Measurements from ENCODE around the gene AGAP1.
"Not testable (repeated sequence)": the region's sequence is repeated elsewhere in the genome, so short reads cannot be mapped to it uniquely, and the experiment has no call there.

AGAP1 gene

DNA sequence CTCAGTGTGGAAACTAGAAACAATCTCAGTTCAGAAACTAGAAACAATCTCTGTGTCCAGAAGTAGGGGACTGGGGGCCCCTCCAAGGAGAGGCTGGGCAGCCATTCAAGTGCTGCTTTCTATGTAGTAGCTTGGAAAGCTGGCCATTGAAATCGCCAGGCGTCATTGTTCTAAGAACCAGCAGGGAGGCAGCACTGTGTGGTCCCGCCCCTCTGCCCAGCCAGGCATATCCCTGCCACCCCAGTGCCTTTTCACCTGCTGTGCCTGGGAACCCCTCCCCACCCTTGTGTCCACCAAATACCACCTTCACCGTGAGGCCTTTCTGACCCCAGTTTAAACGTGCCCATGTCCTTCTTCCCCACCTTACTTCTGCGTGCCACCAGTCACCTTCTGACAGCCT lies 452.7 kb downstream of the AGAP1 start:
- no peak overlapping the region for H3K4me3 ChIP-seq (ENCODE audit: low read length in 2 of 2)
- peaks cover 0 to 1% of the 10 kb centered on the region in 2 donors for H3K36me3 ChIP-seq (ENCODE audit: control insufficient read depth in 2 of 2, insufficient read depth in 2 of 2, low read length in 2 of 2)
- no peaks in the 10 kb centered on the region for H3K9me3 ChIP-seq (ENCODE audit: control insufficient read depth in 2 of 2, low read length in 2 of 2)
- no peak overlapping the region for H3K9ac ChIP-seq (ENCODE audit: low read depth in 1 of 2, low read length in 2 of 2)
- no peaks in the 10 kb centered on the region for H3K27me3 ChIP-seq (ENCODE audit: control insufficient read depth in 2 of 2, insufficient read depth in 2 of 2, low read length in 2 of 2)
- no peaks in the 10 kb centered on the region for H3K4me1 ChIP-seq (ENCODE audit: control insufficient read depth in 2 of 2, insufficient read depth in 2 of 2, low read length in 2 of 2)
- H3K27ac ChIP-seq (ENCODE audit: low read depth in 2 of 2, low read length in 2 of 2), result no peak overlapping the region

DNA sequence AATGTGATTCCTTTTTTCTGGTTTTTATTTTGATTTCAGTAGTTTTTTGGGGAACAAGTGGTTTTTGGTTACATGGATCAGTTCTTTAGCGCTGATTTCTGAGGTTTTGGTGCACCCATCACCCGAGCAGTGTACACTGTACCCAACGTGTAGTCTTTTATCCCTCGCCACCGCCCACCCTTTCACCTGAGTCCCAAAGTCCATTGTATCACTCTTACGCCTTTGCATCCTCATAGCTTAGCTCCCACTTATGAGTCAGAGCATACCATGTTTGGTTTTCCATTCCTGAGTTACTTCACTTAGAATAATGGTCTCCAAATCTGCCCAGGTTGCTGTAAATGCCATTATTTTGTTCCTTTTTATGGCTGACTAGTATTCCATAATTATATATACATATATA lies 453.2 kb downstream of the AGAP1 start:
- H3K4me1 ChIP-seq (ENCODE audit: control insufficient read depth in 2 of 2, insufficient read depth in 2 of 2, low read length in 2 of 2); H3K27ac ChIP-seq (ENCODE audit: low read depth in 2 of 2, low read length in 2 of 2); H3K9me3 ChIP-seq (ENCODE audit: control insufficient read depth in 2 of 2, low read length in 2 of 2); H3K9ac ChIP-seq (ENCODE audit: low read depth in 1 of 2, low read length in 2 of 2); H3K36me3 ChIP-seq (ENCODE audit: control insufficient read depth in 2 of 2, insufficient read depth in 2 of 2, low read length in 2 of 2); H3K4me3 ChIP-seq (ENCODE audit: low read length in 2 of 2); H3K27me3 ChIP-seq (ENCODE audit: control insufficient read depth in 2 of 2, insufficient read depth in 2 of 2, low read length in 2 of 2): not testable (repeated sequence)

DNA sequence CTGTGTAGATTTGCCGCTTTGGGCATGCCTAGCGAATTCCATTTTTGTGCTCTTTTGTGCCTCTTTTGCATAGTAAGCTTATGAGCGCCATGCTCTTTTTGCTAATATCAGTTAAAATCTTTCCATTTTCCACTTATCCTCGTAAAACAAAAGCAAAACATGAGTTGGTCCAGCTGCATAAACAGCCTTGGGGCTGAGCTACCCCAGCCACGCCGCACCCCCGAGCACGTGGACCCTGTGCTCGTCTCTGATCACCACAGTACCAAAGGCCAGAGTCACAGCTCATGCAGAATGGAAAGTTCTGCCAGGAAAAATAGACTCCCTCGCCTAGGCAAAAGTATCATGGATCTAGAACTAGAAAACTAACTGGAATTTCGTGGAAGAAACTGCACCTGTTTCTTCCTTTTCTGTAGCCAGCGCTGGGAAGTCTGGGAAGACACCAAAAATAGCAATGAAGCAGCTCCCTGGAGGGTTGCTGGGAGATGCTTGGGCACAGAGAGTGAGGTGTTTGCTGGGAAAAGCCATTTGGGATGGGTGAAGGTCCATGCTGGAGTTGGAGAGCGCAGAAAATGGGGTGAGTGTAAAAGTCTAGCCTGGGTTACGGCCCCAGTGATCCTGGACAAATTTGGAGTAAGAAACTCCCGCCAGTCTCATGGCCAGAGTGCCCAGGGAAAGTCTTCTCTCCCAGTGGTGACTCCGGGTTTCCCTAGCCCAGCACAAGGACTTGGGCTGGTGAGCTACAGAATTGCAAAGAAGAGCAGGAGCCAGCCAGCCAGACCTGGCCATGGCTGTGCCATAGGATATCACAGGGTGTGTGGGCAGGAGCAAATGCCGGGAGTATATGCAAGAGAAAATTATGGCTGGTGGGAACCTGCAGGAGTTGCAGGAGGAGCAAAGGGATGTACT lies 456.0 kb downstream of the AGAP1 start:
- Histone ChIP-seq H3K9me3 (ENCODE audit: control insufficient read depth in 2 of 2, low read length in 2 of 2) (no peaks in the 10 kb centered on the region), H3K36me3 (ENCODE audit: control insufficient read depth in 2 of 2, insufficient read depth in 2 of 2, low read length in 2 of 2) (no peaks in the 10 kb centered on the region), H3K9ac (ENCODE audit: low read depth in 1 of 2, low read length in 2 of 2) (no peak overlapping the region), H3K4me3 (ENCODE audit: low read length in 2 of 2) (no peak overlapping the region), H3K27me3 (ENCODE audit: control insufficient read depth in 2 of 2, insufficient read depth in 2 of 2, low read length in 2 of 2) (no peaks in the 10 kb centered on the region), H3K27ac (ENCODE audit: low read depth in 2 of 2, low read length in 2 of 2) (no peak overlapping the region), H3K4me1 (ENCODE audit: control insufficient read depth in 2 of 2, insufficient read depth in 2 of 2, low read length in 2 of 2) (no peaks in the 10 kb centered on the region)

DNA sequence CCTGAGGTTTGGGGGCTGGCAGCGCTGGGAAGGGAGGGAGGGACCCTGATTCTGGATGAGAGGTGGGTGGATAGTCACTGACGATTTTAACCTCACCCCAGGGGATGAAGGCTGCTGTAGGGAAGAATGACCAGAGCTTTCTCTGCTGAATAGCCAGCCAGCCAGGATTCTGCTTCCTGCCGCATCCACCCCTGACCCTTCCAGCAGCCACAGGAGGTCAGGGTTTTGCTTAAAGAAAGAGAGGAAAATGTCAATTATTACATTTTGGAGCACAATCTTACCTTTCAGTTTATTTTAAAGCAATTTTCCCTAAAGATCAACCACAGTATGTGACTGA lies 456.6 kb downstream of the AGAP1 start:
- no peaks in the 10 kb centered on the region for H3K36me3 ChIP-seq (ENCODE audit: control insufficient read depth in 2 of 2, insufficient read depth in 2 of 2, low read length in 2 of 2)
- H3K4me1 ChIP-seq (ENCODE audit: control insufficient read depth in 2 of 2, insufficient read depth in 2 of 2, low read length in 2 of 2), result no peaks in the 10 kb centered on the region
- no peak overlapping the region for H3K27ac ChIP-seq (ENCODE audit: low read depth in 2 of 2, low read length in 2 of 2)
- no peak overlapping the region for H3K9ac ChIP-seq (ENCODE audit: low read depth in 1 of 2, low read length in 2 of 2)
- no peaks in the 10 kb centered on the region for H3K27me3 ChIP-seq (ENCODE audit: control insufficient read depth in 2 of 2, insufficient read depth in 2 of 2, low read length in 2 of 2)
- H3K4me3 ChIP-seq (ENCODE audit: low read length in 2 of 2), result no peak overlapping the region
- H3K9me3 ChIP-seq (ENCODE audit: control insufficient read depth in 2 of 2, low read length in 2 of 2), result no peaks in the 10 kb centered on the region

DNA sequence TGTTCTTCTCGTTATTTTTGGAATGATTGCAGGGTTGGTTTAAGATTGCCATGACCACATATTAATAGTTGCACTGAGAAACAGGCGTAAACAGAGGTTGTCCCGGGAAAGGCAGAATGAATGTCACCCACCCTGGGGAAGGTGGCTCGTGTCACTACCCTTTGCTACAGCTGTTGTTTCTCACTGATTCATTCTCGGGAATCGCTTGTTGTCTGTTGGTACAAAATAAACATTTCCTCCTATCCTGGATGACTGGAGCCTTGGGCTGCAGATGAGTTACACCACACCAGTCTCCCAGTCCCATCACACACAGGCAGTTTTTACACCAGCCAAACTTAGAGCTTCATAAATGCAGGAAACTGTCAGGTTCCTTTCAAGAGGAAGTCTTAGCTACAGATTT lies 457.6 kb downstream of the AGAP1 start:
- Histone ChIP-seq H3K27me3 (ENCODE audit: control insufficient read depth in 2 of 2, insufficient read depth in 2 of 2, low read length in 2 of 2) (no peaks in the 10 kb centered on the region), H3K27ac (ENCODE audit: low read depth in 2 of 2, low read length in 2 of 2) (no peak overlapping the region), H3K36me3 (ENCODE audit: control insufficient read depth in 2 of 2, insufficient read depth in 2 of 2, low read length in 2 of 2) (no peaks in the 10 kb centered on the region), H3K9me3 (ENCODE audit: control insufficient read depth in 2 of 2, low read length in 2 of 2) (no peaks in the 10 kb centered on the region), H3K4me3 (ENCODE audit: low read length in 2 of 2) (no peak overlapping the region), H3K9ac (ENCODE audit: low read depth in 1 of 2, low read length in 2 of 2) (no peak overlapping the region), H3K4me1 (ENCODE audit: control insufficient read depth in 2 of 2, insufficient read depth in 2 of 2, low read length in 2 of 2) (no peaks in the 10 kb centered on the region)

DNA sequence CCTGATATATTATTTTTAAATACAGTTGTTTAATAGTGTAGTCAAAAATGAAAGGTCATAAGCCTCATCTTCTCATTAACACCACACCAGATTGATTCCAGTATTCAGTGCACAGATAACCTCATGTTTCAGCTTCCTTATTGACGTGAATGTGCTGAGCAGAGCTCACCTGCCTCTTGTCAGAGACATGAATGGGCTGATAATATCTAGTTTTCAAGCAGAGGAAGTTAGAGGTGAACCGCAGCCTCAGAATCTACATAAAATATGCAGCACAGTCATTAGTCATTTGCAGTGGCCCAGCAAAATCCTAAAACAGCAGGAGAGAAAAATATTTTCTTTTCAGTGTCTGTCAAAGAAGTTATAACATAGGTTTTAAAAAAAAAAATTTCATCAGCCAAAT lies 458.1 kb downstream of the AGAP1 start:
- H3K27ac ChIP-seq (ENCODE audit: low read depth in 2 of 2, low read length in 2 of 2), result no peak overlapping the region
- no peak overlapping the region for H3K9ac ChIP-seq (ENCODE audit: low read depth in 1 of 2, low read length in 2 of 2)
- H3K4me1 ChIP-seq (ENCODE audit: control insufficient read depth in 2 of 2, insufficient read depth in 2 of 2, low read length in 2 of 2), result no peaks in the 10 kb centered on the region
- H3K36me3 ChIP-seq (ENCODE audit: control insufficient read depth in 2 of 2, insufficient read depth in 2 of 2, low read length in 2 of 2), result no peaks in the 10 kb centered on the region
- H3K4me3 ChIP-seq (ENCODE audit: low read length in 2 of 2), result no peak overlapping the region
- no peaks in the 10 kb centered on the region for H3K27me3 ChIP-seq (ENCODE audit: control insufficient read depth in 2 of 2, insufficient read depth in 2 of 2, low read length in 2 of 2)
- H3K9me3 ChIP-seq (ENCODE audit: control insufficient read depth in 2 of 2, low read length in 2 of 2), result no peaks in the 10 kb centered on the region

DNA sequence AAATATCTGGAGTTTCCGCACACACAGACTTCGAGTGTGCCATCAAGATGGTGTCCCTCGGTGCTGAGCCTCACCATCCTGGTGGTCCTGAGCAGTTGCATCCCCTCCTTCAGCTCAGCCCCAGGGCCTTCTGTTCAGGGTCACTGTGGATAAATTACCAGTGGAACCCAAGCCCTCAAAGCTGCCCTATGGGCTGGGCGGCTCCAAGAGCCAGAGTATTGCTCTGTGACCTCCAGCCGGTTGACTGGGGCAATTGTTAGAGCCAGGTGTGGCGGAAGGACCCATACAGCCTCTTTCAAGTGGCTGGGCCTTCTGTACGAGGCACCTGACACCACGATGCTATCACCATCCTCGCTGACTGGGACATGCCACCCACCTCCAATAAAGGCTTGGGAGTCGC lies 458.9 kb downstream of the AGAP1 start:
- Histone ChIP-seq H3K27ac (ENCODE audit: low read depth in 2 of 2, low read length in 2 of 2) (no peak overlapping the region), H3K9me3 (ENCODE audit: control insufficient read depth in 2 of 2, low read length in 2 of 2) (no peaks in the 10 kb centered on the region), H3K4me1 (ENCODE audit: control insufficient read depth in 2 of 2, insufficient read depth in 2 of 2, low read length in 2 of 2) (no peaks in the 10 kb centered on the region), H3K36me3 (ENCODE audit: control insufficient read depth in 2 of 2, insufficient read depth in 2 of 2, low read length in 2 of 2) (no peaks in the 10 kb centered on the region), H3K27me3 (ENCODE audit: control insufficient read depth in 2 of 2, insufficient read depth in 2 of 2, low read length in 2 of 2) (no peaks in the 10 kb centered on the region), H3K4me3 (ENCODE audit: low read length in 2 of 2) (no peak overlapping the region), H3K9ac (ENCODE audit: low read depth in 1 of 2, low read length in 2 of 2) (no peak overlapping the region)

DNA sequence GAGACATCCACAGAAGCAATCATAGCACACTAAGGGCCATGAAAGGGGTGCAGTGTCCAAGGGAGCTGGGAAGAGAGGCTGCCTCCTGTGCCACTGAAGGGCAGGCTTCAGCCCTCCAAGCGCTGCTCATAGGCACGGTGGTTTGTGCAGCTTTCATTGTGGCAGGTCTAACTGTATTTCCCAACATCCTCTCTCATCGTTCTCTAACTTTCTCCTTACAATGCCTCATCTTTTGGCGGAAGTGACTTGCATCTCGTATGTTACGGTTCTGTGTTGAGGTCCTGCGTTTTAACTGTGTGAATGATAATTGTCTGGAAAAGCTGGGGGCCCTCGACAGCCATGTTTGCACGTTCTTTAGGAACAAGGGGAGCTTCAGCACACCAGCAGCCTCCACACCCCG lies 460.4 kb downstream of the AGAP1 start:
- Histone ChIP-seq H3K4me1 (ENCODE audit: control insufficient read depth in 2 of 2, insufficient read depth in 2 of 2, low read length in 2 of 2) (no peaks in the 10 kb centered on the region), H3K36me3 (ENCODE audit: control insufficient read depth in 2 of 2, insufficient read depth in 2 of 2, low read length in 2 of 2) (no peaks in the 10 kb centered on the region), H3K4me3 (ENCODE audit: low read length in 2 of 2) (no peak overlapping the region), H3K9ac (ENCODE audit: low read depth in 1 of 2, low read length in 2 of 2) (no peak overlapping the region), H3K9me3 (ENCODE audit: control insufficient read depth in 2 of 2, low read length in 2 of 2) (no peaks in the 10 kb centered on the region), H3K27ac (ENCODE audit: low read depth in 2 of 2, low read length in 2 of 2) (no peak overlapping the region), H3K27me3 (ENCODE audit: control insufficient read depth in 2 of 2, insufficient read depth in 2 of 2, low read length in 2 of 2) (no peaks in the 10 kb centered on the region)

DNA sequence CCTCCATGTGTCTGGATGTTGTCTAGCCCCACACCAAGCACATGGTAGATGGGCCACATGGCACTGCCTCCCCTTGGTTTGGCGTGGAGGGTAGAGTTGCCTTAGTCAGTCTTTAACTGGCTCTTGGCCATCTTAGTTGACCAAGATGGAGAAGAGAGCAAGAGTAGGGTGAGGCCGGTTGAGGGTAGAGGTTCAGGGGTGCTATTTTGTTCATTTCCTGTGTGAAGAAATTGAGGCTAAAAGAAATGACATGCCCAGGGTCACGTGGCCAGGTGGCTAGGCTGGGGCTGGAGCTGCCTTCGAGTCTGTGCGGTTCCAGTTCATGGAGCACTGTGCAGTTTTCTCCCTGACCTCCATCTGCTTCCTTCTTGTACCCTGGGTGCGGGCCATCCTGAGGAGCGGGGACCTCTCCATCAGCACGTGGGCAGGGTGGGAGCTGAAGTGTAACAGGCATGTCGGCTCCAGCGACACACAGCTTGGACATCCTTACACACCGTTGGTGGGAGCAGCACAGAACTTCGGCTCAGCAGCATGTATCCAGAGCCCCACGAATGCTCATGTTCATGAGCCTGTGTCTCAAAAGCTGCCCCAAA lies 461.1 kb downstream of the AGAP1 start:
- no peaks in the 10 kb centered on the region for H3K27me3 ChIP-seq (ENCODE audit: control insufficient read depth in 2 of 2, insufficient read depth in 2 of 2, low read length in 2 of 2)
- H3K4me3 ChIP-seq (ENCODE audit: low read length in 2 of 2), result no peak overlapping the region
- no peaks in the 10 kb centered on the region for H3K9me3 ChIP-seq (ENCODE audit: control insufficient read depth in 2 of 2, low read length in 2 of 2)
- H3K27ac ChIP-seq (ENCODE audit: low read depth in 2 of 2, low read length in 2 of 2), result no peak overlapping the region
- no peaks in the 10 kb centered on the region for H3K4me1 ChIP-seq (ENCODE audit: control insufficient read depth in 2 of 2, insufficient read depth in 2 of 2, low read length in 2 of 2)
- H3K36me3 ChIP-seq (ENCODE audit: control insufficient read depth in 2 of 2, insufficient read depth in 2 of 2, low read length in 2 of 2), result no peaks in the 10 kb centered on the region
- no peak overlapping the region for H3K9ac ChIP-seq (ENCODE audit: low read depth in 1 of 2, low read length in 2 of 2)

DNA sequence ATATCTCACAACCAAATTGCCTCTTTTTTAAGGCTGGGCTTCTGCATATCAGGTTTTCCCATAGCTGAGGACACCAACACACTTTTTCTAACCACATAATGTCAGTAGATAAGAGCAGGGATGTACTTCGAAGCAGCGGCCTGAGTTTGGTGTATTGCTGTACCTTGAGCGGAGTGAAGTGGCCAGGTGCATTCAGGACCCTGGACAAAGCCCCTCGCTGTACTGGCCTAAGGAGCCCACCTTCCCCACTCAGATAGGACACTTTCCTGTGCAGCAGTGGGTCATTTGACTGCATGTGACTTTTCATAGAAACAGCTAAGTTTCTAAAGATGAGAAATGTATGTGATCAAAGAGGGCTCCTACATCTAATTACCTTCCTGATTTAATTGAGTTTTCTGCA lies 461.8 kb downstream of the AGAP1 start:
- Histone ChIP-seq H3K36me3 (ENCODE audit: control insufficient read depth in 2 of 2, insufficient read depth in 2 of 2, low read length in 2 of 2) (peaks cover 0 to 3% of the 10 kb centered on the region in 2 donors), H3K4me3 (ENCODE audit: low read length in 2 of 2) (no peak overlapping the region), H3K27me3 (ENCODE audit: control insufficient read depth in 2 of 2, insufficient read depth in 2 of 2, low read length in 2 of 2) (no peaks in the 10 kb centered on the region), H3K27ac (ENCODE audit: low read depth in 2 of 2, low read length in 2 of 2) (no peak overlapping the region), H3K9ac (ENCODE audit: low read depth in 1 of 2, low read length in 2 of 2) (no peak overlapping the region), H3K9me3 (ENCODE audit: control insufficient read depth in 2 of 2, low read length in 2 of 2) (no peaks in the 10 kb centered on the region), H3K4me1 (ENCODE audit: control insufficient read depth in 2 of 2, insufficient read depth in 2 of 2, low read length in 2 of 2) (no peaks in the 10 kb centered on the region)

All from mucosa of rectum (tissue), 2 donors.